ENCODE results near the gene ATF6. TPM values are rescaled to one million over a fixed set of nuclear protein-coding genes. Genes with fewer than 3 reads are reported as not detected.

The ATF6 gene
- total and polyA plus RNA-seq, 2 donors (not counting 1 experiment from before 2014, with no cell fraction given) = 5.7 to 26.6 TPM

- H2AFZ ChIP-seq (ENCODE audit: insufficient read depth, low read depth, low read length, poor library complexity, severe bottlenecking) = no peak overlapping the region
- H3K4me3 Mint-ChIP-seq = no peak overlapping the region
- no peaks in the 10 kb centered on the region for H3K27me3 ChIP-seq (replicated peaks in 1 of 4; ENCODE audit: control extremely low read depth in 1 of 4, control insufficient read depth in 3 of 4, insufficient read depth in 4 of 4, low read length in 3 of 4)
- H3K36me3 ChIP-seq (replicated peaks in 1 of 2; ENCODE audit: control extremely low read depth in 1 of 2, control insufficient read depth in 1 of 2, extremely low read depth in 1 of 2, insufficient read depth in 2 of 2, low read length in 1 of 2) = peaks cover 0 to 9% of the 10 kb centered on the region in 2 experiments
- H3K4me3 ChIP-seq (ENCODE audit: control extremely low read depth in 1 of 5, extremely low read depth in 1 of 5, insufficient read depth in 1 of 5, low read depth in 2 of 5, low read length in 4 of 5) = no peak overlapping the region
- H3K9me3 Mint-ChIP-seq (ENCODE audit: insufficient read depth) = no peaks in the 10 kb centered on the region
- no peaks in the 10 kb centered on the region for H3K79me2 ChIP-seq (ENCODE audit: control insufficient read depth, insufficient read depth, low read length)
- no peak overlapping the region for H3K4me2 ChIP-seq (replicated peaks; ENCODE audit: low read depth, low read length, poor library complexity, severe bottlenecking)
- H3K4me1 Mint-ChIP-seq = peaks cover 13% of the 10 kb centered on the region
- no peaks in the 10 kb centered on the region for H3K27me3 Mint-ChIP-seq
- ATAC-seq (ENCODE audit: low read depth) (no peak), DNase-seq (no peak)
- TF ChIP-seq CTCF (IDR thresholded peaks at IDR 0.05) (no peak), EZH2 (IDR thresholded peaks at IDR 0.05; ENCODE audit: borderline replicate concordance, insufficient read depth, low read depth, low read length, poor library complexity, severe bottlenecking) (no peak)
- peaks cover 8 to 18% of the 10 kb centered on the region in 2 donors for H3K4me1 ChIP-seq (ENCODE audit: control insufficient read depth in 2 of 2, insufficient read depth in 2 of 2, low read length in 2 of 2)
- no peaks in the 10 kb centered on the region for H3K9me3 ChIP-seq (ENCODE audit: control extremely low read depth in 1 of 3, control insufficient read depth in 2 of 3, insufficient read depth in 1 of 3, low read length in 2 of 3)
- 75% methylated on average over 2 of the region's 2 CpGs for WGBS (ENCODE audit: insufficient coverage)
- no peak overlapping the region for H3K27ac ChIP-seq (ENCODE audit: low read length in 2 of 2)
- intact Hi-C loops (cut with micrococcal nuclease) = no loop called here
- POLR2A ChIA-PET = no interaction called here
- CTCF ChIA-PET = no interaction called here
- no peaks in the 10 kb centered on the region for H4K20me1 ChIP-seq (ENCODE audit: control insufficient read depth, insufficient read depth, low read length, poor library complexity, severe bottlenecking)
- no peak overlapping the region for H3K27ac Mint-ChIP-seq
- H3K9ac ChIP-seq (ENCODE audit: low read length) = no peak overlapping the region
These were observed 166.5 kb downstream of the ATF6 start for GRCh38 chr1:161932668-161933067.

- Histone ChIP-seq H3K79me2 (ENCODE audit: control insufficient read depth, insufficient read depth, low read length) (no peaks in the 10 kb centered on the region), H3K9ac (ENCODE audit: low read length) (no peak overlapping the region), H2AFZ (ENCODE audit: insufficient read depth, low read depth, low read length, poor library complexity, severe bottlenecking) (no peak overlapping the region), H3K27ac (ENCODE audit: low read length in 2 of 2) (no peak overlapping the region), H3K4me1 (ENCODE audit: control insufficient read depth in 2 of 2, insufficient read depth in 2 of 2, low read length in 2 of 2) (peaks cover 8 to 18% of the 10 kb centered on the region in 2 donors), H3K4me3 (ENCODE audit: control extremely low read depth in 1 of 5, extremely low read depth in 1 of 5, insufficient read depth in 1 of 5, low read depth in 2 of 5, low read length in 4 of 5) (no peak overlapping the region), H3K36me3 (replicated peaks in 1 of 2; ENCODE audit: control extremely low read depth in 1 of 2, control insufficient read depth in 1 of 2, extremely low read depth in 1 of 2, insufficient read depth in 2 of 2, low read length in 1 of 2) (peaks cover 0 to 9% of the 10 kb centered on the region in 2 experiments), H3K9me3 (ENCODE audit: control extremely low read depth in 1 of 3, control insufficient read depth in 2 of 3, insufficient read depth in 1 of 3, low read length in 2 of 3) (no peaks in the 10 kb centered on the region), H3K27me3 (replicated peaks in 1 of 4; ENCODE audit: control extremely low read depth in 1 of 4, control insufficient read depth in 3 of 4, insufficient read depth in 4 of 4, low read length in 3 of 4) (no peaks in the 10 kb centered on the region), H4K20me1 (ENCODE audit: control insufficient read depth, insufficient read depth, low read length, poor library complexity, severe bottlenecking) (no peaks in the 10 kb centered on the region), H3K4me2 (replicated peaks; ENCODE audit: low read depth, low read length, poor library complexity, severe bottlenecking) (peak overlapping the region; percentile 17)
- WGBS (ENCODE audit: insufficient coverage) = 44% methylated on average over 3 of the region's 6 CpGs
- no peak for DNase-seq
- CTCF ChIA-PET = no interaction called here
- TF ChIP-seq CTCF (IDR thresholded peaks at IDR 0.05) (no peak), EZH2 (IDR thresholded peaks at IDR 0.05; ENCODE audit: borderline replicate concordance, insufficient read depth, low read depth, low read length, poor library complexity, severe bottlenecking) (no peak)
- Mint-ChIP-seq H3K27ac (no peak overlapping the region), H3K4me3 (no peak overlapping the region), H3K9me3 (ENCODE audit: insufficient read depth) (no peaks in the 10 kb centered on the region), H3K4me1 (peaks cover 13% of the 10 kb centered on the region), H3K27me3 (no peaks in the 10 kb centered on the region)
- intact Hi-C loops (cut with micrococcal nuclease) = no loop called here
- POLR2A ChIA-PET = no interaction called here
- no peak for ATAC-seq (ENCODE audit: low read depth)
These were observed 167.8 kb downstream of the ATF6 start for GRCh38 chr1:161933592-161934588.
